ENCODE measurements around the gene HECA. TPM values are rescaled to one million over a fixed set of nuclear protein-coding genes. Genes with fewer than 3 reads are reported as not detected.
"Not testable (repeated sequence)": the region's sequence is repeated elsewhere in the genome, so short reads cannot be mapped to it uniquely, and the experiment has no call there.

HECA gene
- total RNA-seq, 4 donors from 2014 or later, result 11.3 to 38.4 (median 25.7) TPM

DNA sequence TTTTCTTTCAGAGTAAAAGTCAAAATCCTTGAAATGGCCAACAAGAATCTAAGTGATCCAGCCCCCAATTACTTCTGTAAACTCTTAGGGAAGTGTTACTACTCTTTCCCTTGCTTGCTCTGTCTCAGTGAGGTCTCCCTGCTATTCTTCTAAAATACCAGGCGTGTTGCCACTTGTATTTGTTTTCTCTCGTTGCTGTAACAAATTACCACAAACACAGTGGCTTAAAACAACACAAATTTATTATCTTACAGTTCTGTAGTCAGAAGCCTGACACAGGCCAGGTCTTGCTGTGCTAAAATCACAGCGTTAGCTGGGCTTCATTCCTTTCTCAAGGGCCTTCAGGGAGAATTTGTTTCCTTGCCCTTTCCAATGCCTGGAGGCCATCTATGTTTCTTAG lies 59.9 kb downstream of the HECA start:
- Histone ChIP-seq H3K4me1 (no peaks in the 10 kb centered on the region), H3K4me3 (no peak overlapping the region), H3K27me3 (no peaks in the 10 kb centered on the region), H3K9me3 (no peaks in the 10 kb centered on the region), H3K36me3 (no peaks in the 10 kb centered on the region), H3K27ac (no peak overlapping the region)
- DNase-seq, result no peak
- TF ChIP-seq POLR2A (IDR thresholded peaks at IDR 0.05), result no peak
- TF ChIP-seq, protein P1, sequence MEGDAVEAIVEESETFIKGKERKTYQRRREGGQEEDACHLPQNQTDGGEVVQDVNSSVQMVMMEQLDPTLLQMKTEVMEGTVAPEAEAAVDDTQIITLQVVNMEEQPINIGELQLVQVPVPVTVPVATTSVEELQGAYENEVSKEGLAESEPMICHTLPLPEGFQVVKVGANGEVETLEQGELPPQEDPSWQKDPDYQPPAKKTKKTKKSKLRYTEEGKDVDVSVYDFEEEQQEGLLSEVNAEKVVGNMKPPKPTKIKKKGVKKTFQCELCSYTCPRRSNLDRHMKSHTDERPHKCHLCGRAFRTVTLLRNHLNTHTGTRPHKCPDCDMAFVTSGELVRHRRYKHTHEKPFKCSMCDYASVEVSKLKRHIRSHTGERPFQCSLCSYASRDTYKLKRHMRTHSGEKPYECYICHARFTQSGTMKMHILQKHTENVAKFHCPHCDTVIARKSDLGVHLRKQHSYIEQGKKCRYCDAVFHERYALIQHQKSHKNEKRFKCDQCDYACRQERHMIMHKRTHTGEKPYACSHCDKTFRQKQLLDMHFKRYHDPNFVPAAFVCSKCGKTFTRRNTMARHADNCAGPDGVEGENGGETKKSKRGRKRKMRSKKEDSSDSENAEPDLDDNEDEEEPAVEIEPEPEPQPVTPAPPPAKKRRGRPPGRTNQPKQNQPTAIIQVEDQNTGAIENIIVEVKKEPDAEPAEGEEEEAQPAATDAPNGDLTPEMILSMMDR (IDR thresholded peaks at IDR 0.05), result no peak
- intact Hi-C loops (cut with DNase I; ENCODE audit: low total_unique reads), result no loop called here

DNA sequence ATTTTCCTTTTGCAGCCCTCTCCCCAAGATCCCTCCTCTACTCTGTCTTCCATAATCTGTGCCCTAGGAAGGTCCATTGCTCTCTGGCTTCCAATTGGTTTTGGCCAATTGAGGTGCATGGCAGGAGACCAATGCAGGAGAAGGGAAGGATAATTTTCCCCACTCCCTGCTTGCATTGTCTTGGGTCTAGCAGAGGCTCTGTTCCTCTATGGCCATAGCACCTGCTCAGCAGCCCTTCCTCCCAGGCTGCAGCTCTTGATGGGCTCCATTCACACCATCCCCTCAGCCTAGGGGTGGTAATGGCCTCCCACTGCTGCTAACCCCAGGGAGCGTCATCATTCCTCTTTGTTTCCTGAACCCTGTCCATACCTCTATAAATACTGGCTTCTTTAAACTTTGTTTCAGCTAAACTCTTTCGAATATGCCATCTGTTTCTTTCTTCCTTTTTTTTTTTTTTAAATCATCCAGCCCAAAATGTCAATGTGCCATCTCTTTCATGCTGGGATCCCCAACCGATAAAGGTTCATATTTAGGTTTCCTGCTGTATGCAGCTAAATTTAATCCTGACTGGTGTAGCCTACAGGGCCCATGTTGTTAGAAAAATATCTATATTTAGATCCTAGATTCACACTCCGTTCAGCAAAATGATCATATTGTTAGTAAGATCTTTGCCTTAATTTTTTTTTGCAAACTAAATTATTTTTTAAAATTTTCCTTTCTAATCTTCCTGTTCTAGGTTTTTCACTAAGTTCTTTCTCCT lies 63.8 kb downstream of the HECA start:
- no peak overlapping the region for H3K4me3 ChIP-seq
- no peak overlapping the region for H3K27ac ChIP-seq
- no peak for DNase-seq
- no peaks in the 10 kb centered on the region for H3K27me3 ChIP-seq
- no peaks in the 10 kb centered on the region for H3K9me3 ChIP-seq
- no peaks in the 10 kb centered on the region for H3K36me3 ChIP-seq
- intact Hi-C loops (cut with DNase I; ENCODE audit: low total_unique reads), result no loop called here
- H3K4me1 ChIP-seq, result no peaks in the 10 kb centered on the region
- TF ChIP-seq, protein P1 (IDR thresholded peaks at IDR 0.05), result no peak
- no peak for TF ChIP-seq POLR2A (IDR thresholded peaks at IDR 0.05)

DNA sequence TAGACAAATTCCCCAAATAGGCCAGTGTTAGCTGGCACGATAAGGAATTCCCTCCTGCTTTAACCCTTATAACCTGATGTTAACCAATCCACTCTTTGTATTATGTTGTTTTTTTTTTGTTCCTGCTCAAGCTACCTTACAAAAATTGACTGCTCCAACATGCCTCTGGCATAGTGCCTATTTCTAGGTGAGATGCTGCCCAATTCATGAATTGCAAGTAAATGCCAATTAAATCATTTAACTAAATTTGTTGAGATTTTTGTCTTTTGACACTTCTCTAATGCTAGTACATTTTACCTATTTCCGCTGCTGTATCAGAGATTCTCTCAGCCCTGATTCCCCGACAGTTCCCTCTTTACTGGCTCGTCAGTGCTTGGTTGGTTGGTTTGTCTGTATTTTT lies 66.5 kb downstream of the HECA start:
- TF ChIP-seq, protein P1 (IDR thresholded peaks at IDR 0.05), result no peak
- TF ChIP-seq POLR2A (IDR thresholded peaks at IDR 0.05), result no peak
- H3K9me3 ChIP-seq, result peaks cover 0 to 3% of the 10 kb centered on the region in 2 donors
- no peaks in the 10 kb centered on the region for H3K27me3 ChIP-seq
- DNase-seq, result no peak
- H3K4me1 ChIP-seq, result no peaks in the 10 kb centered on the region
- intact Hi-C loops (cut with DNase I; ENCODE audit: low total_unique reads), result no loop called here
- no peaks in the 10 kb centered on the region for H3K36me3 ChIP-seq
- no peak overlapping the region for H3K4me3 ChIP-seq
- no peak overlapping the region for H3K27ac ChIP-seq

DNA sequence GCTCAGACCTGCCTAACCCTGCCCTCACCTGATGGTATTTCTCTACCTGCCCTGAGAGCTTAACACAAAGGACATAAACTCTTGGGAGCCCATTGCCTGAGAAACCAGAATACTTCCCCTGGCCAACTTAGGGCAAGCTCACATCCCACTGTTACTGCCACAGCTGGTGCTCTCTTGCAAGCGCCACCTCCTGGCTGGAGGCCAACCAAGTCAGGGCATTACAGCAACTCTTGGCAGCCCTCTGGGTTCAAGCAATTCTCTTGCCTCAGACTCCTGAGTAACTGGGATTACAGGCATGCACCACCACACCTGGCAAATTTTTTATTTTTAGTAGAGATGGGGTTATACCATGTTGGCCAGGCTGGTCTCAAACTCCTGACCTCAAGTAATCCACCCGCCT lies 70.1 kb downstream of the HECA start:
- no peaks in the 10 kb centered on the region for H3K4me1 ChIP-seq
- intact Hi-C loops (cut with DNase I; ENCODE audit: low total_unique reads), result no loop called here
- no peak overlapping the region for H3K27ac ChIP-seq
- H3K4me3 ChIP-seq, result no peak overlapping the region
- TF ChIP-seq POLR2A (IDR thresholded peaks at IDR 0.05), result no peak
- TF ChIP-seq, protein P1 (IDR thresholded peaks at IDR 0.05), result no peak
- H3K9me3 ChIP-seq, result peaks cover 0 to 3% of the 10 kb centered on the region in 2 donors
- H3K27me3 ChIP-seq, result no peaks in the 10 kb centered on the region
- DNase-seq, result no peak
- no peaks in the 10 kb centered on the region for H3K36me3 ChIP-seq

- Histone ChIP-seq H3K27me3 (no peaks in the 10 kb centered on the region), H3K4me3 (no peak overlapping the region), H3K9me3 (peaks cover 0 to 3% of the 10 kb centered on the region in 2 donors), H3K36me3 (no peaks in the 10 kb centered on the region), H3K27ac (no peak overlapping the region), H3K4me1 (no peaks in the 10 kb centered on the region)
- DNase-seq, result no peak
- intact Hi-C loops (cut with DNase I; ENCODE audit: low total_unique reads), result no loop called here
- no peak for TF ChIP-seq POLR2A (IDR thresholded peaks at IDR 0.05)
- TF ChIP-seq, protein P1 (IDR thresholded peaks at IDR 0.05), result no peak
These were observed 71.0 kb downstream of the HECA start for GRCh38 chr6:139205843-139206242.

GRCh38 chr6:139210766-139211165 lies 75.9 kb downstream of the HECA start:
- H3K36me3 ChIP-seq; H3K9me3 ChIP-seq; DNase-seq; intact Hi-C loops (cut with DNase I; ENCODE audit: low total_unique reads); H3K27ac ChIP-seq; H3K4me3 ChIP-seq; H3K4me1 ChIP-seq; H3K27me3 ChIP-seq: not testable (repeated sequence)

DNA sequence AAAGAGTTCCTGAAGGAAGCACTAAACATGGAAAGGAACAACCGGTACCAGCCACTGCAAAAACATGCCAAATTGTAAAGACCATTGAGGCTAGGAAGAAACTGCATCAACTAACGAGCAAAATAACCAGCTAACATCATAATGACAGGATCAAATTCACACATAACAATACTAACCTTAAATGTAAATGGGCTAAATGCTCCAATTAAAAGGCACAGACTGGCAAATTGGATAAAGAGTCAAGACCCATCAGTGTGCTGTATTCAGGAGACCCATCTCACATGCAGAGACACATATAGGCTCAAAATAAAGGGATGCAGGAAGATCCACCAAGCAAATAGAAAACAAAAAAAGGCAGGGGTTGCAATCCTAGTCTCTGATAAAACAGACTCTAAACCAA lies 77.6 kb downstream of the HECA start:
- not testable (repeated sequence) for H3K4me1 ChIP-seq

More for the DNA sequence above, 77.6 kb downstream of the HECA start:
- intact Hi-C loops (cut with DNase I; ENCODE audit: low total_unique reads); H3K27ac ChIP-seq; H3K9me3 ChIP-seq; H3K36me3 ChIP-seq; H3K27me3 ChIP-seq; DNase-seq; H3K4me3 ChIP-seq: not testable (repeated sequence)
